Measurements from ENCODE around the gene ZSWIM8.
"Not testable (repeated sequence)": the region's sequence is repeated elsewhere in the genome, so short reads cannot be mapped to it uniquely, and the experiment has no call there.

ZSWIM8 gene

DNA sequence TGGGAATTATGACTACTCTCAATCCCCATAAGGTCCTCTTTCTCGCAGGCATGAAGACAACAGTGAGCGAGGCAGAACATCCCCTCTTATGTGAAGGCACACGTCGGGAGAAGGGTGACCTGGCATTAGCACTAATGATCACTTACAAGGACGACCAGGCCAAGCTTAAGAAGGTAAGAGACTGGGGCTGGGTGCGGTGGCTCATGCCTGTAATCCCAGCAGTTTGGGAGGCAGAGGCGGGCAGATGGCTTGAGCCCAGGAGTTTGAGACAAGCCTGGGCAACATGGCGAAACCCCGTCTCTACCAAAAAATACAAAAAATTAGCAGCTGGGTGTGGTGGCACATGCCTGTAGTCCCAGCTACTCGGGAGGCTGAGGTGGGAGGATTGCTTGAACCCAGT, 10.1 kb downstream of the ZSWIM8 start:
- H3K4me1 ChIP-seq (ENCODE audit: control insufficient read depth, insufficient read depth, low read length); H3K9me3 ChIP-seq (ENCODE audit: control insufficient read depth, low read length); H3K4me3 ChIP-seq (ENCODE audit: insufficient read depth, low read depth, low read length); H3K27me3 ChIP-seq (ENCODE audit: control insufficient read depth, insufficient read depth, low read length, poor library complexity, severe bottlenecking); H3K27ac ChIP-seq (ENCODE audit: insufficient read depth, low read depth, low read length, poor library complexity, severe bottlenecking): not testable (repeated sequence)
- WGBS, 2 experiments: 94 to 96% methylated on average over 10 of the region's 10 CpGs
- H3K36me3 ChIP-seq (ENCODE audit: control insufficient read depth, insufficient read depth, low read length): peaks cover 35% of the 10 kb centered on the region

DNA sequence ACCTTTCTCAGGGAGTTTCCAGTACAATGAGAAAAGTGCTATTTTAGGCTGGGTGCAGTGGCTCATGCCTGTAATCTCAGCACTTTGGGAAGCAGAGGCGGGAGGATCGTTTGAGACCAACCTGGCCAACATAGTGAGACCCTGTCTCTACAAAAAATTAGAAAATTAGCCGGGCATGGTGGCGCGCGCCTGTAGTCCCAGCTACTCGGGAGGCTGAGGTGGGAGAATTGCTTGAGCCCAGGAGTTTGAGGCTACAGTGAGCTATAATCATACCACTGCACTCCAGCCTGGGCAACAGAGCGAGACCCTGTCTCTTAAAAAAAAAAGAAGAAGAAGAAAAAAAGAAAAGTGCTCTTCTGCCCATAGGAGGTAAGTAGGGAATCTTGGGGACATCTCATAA, 10.6 kb downstream of the ZSWIM8 start:
- H3K27ac ChIP-seq (ENCODE audit: insufficient read depth, low read depth, low read length, poor library complexity, severe bottlenecking); H3K9me3 ChIP-seq (ENCODE audit: control insufficient read depth, low read length); H3K4me1 ChIP-seq (ENCODE audit: control insufficient read depth, insufficient read depth, low read length); H3K27me3 ChIP-seq (ENCODE audit: control insufficient read depth, insufficient read depth, low read length, poor library complexity, severe bottlenecking); H3K4me3 ChIP-seq (ENCODE audit: insufficient read depth, low read depth, low read length): not testable (repeated sequence)
- WGBS, 2 experiments: 93 to 97% methylated on average over 8 of the region's 8 CpGs
- H3K36me3 ChIP-seq (ENCODE audit: control insufficient read depth, insufficient read depth, low read length): peaks cover 30% of the 10 kb centered on the region

DNA sequence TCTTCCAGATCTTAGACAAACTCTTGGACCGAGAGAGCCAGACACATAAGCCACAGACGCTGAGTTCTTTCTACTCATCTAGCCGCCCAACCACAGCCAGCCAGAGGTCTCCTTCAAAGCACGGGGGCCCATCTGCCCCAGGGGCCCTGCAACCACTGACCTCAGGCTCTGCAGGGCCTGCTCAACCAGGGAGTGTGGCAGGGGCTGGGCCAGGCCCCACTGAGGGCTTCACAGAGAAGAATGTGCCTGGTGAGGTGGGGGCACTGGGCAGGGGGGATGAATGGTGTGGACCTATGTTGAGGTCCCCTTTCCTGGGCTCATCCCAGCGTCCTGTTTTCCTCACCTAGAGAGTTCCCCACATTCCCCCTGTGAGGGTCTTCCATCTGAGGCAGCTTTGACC, 11.4 kb downstream of the ZSWIM8 start:
- WGBS, 2 experiments: 92 to 93% methylated on average over 5 of the region's 5 CpGs
- peaks cover 28% of the 10 kb centered on the region for H3K36me3 ChIP-seq (ENCODE audit: control insufficient read depth, insufficient read depth, low read length)

DNA sequence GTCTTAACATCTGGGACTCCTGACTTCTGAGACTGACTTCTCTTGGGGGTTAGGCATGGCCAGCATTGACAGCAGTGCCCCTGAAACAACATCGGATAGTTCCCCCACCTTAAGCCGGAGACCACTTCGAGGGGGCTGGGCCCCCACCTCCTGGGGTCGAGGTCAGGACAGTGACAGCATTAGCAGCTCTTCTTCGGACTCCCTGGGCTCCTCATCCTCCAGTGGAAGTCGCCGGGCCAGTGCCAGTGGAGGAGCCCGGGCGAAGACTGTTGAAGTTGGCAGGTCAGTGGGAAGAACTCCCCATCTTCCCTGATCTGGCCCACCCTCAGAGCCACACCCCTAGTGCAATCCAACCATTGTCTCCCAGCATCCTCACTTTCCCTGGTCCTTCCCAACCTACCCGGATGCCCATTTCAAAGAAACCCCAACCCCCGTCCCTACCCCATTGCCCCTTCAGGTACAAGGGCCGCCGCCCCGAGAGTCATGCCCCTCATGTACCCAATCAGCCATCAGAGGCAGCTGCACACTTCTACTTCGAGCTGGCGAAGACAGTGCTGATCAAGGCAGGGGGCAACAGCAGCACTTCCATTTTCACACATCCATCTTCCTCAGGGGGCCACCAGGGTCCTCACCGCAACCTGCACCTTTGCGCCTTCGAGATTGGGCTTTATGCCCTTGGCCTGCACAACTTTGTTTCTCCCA, 12.1 kb downstream of the ZSWIM8 start:
- Histone ChIP-seq H3K27ac (ENCODE audit: insufficient read depth, low read depth, low read length, poor library complexity, severe bottlenecking) (no peak overlapping the region), H3K27me3 (ENCODE audit: control insufficient read depth, insufficient read depth, low read length, poor library complexity, severe bottlenecking) (no peaks in the 10 kb centered on the region), H3K4me1 (ENCODE audit: control insufficient read depth, insufficient read depth, low read length) (no peaks in the 10 kb centered on the region), H3K9me3 (ENCODE audit: control insufficient read depth, low read length) (no peaks in the 10 kb centered on the region), H3K36me3 (ENCODE audit: control insufficient read depth, insufficient read depth, low read length) (peaks cover 28% of the 10 kb centered on the region), H3K4me3 (ENCODE audit: insufficient read depth, low read depth, low read length) (no peak overlapping the region)
- WGBS, 2 experiments: 93 to 94% methylated on average over 19 of the region's 19 CpGs

More for the DNA sequence above, 11.4 kb downstream of the ZSWIM8 start:
- Histone ChIP-seq H3K9me3 (ENCODE audit: control insufficient read depth, low read length) (no peaks in the 10 kb centered on the region), H3K4me1 (ENCODE audit: control insufficient read depth, insufficient read depth, low read length) (no peaks in the 10 kb centered on the region), H3K4me3 (ENCODE audit: insufficient read depth, low read depth, low read length) (no peak overlapping the region), H3K27ac (ENCODE audit: insufficient read depth, low read depth, low read length, poor library complexity, severe bottlenecking) (no peak overlapping the region), H3K27me3 (ENCODE audit: control insufficient read depth, insufficient read depth, low read length, poor library complexity, severe bottlenecking) (no peaks in the 10 kb centered on the region)

DNA sequence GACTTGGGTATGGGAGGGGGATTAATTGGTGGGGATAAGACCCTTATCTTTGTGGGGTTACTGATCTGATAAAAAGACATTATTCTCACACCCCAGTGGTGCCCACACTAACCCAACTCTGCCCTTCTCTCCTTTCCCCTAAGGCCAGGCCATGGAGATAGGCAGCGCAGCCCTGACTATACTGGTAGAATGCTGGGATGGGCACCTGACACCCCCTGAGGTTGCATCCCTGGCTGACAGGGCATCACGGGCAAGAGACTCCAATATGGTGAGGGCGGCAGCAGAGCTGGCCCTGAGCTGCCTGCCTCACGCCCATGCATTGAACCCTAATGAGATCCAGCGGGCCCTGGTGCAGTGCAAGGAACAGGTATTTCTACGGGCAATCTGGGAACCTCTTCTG, 12.7 kb downstream of the ZSWIM8 start:
- peaks cover 28% of the 10 kb centered on the region for H3K36me3 ChIP-seq (ENCODE audit: control insufficient read depth, insufficient read depth, low read length)

DNA sequence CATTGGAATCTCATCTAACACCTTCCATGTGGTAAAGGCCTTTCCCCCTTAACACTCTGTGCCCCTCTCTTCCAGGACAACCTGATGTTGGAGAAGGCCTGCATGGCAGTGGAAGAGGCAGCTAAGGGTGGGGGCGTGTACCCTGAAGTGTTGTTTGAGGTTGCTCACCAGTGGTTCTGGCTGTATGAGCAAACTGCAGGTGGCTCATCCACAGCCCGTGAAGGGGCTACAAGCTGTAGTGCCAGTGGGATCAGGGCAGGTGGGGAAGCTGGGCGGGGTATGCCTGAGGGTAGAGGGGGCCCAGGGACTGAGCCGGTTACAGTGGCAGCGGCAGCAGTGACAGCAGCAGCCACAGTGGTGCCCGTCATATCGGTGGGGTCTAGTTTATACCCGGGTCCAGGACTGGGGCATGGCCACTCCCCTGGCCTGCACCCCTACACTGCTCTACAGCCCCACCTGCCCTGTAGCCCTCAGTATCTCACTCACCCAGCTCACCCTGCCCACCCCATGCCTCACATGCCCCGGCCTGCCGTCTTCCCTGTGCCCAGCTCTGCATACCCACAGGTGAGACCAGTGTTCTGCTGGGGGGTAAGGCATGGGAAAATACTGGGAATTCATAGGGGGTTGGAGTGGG, 13.6 kb downstream of the ZSWIM8 start:
- Histone ChIP-seq H3K9me3 (ENCODE audit: control insufficient read depth, low read length) (no peaks in the 10 kb centered on the region), H3K4me3 (ENCODE audit: insufficient read depth, low read depth, low read length) (no peak overlapping the region)

More for the DNA sequence above, 12.7 kb downstream of the ZSWIM8 start:
- WGBS, 2 experiments: 97 to 98% methylated on average over 6 of the region's 6 CpGs
- H3K4me1 ChIP-seq (ENCODE audit: control insufficient read depth, insufficient read depth, low read length): no peaks in the 10 kb centered on the region
- no peaks in the 10 kb centered on the region for H3K27me3 ChIP-seq (ENCODE audit: control insufficient read depth, insufficient read depth, low read length, poor library complexity, severe bottlenecking)
- H3K27ac ChIP-seq (ENCODE audit: insufficient read depth, low read depth, low read length, poor library complexity, severe bottlenecking): no peak overlapping the region
- H3K4me3 ChIP-seq (ENCODE audit: insufficient read depth, low read depth, low read length): no peak overlapping the region
- no peaks in the 10 kb centered on the region for H3K9me3 ChIP-seq (ENCODE audit: control insufficient read depth, low read length)

DNA sequence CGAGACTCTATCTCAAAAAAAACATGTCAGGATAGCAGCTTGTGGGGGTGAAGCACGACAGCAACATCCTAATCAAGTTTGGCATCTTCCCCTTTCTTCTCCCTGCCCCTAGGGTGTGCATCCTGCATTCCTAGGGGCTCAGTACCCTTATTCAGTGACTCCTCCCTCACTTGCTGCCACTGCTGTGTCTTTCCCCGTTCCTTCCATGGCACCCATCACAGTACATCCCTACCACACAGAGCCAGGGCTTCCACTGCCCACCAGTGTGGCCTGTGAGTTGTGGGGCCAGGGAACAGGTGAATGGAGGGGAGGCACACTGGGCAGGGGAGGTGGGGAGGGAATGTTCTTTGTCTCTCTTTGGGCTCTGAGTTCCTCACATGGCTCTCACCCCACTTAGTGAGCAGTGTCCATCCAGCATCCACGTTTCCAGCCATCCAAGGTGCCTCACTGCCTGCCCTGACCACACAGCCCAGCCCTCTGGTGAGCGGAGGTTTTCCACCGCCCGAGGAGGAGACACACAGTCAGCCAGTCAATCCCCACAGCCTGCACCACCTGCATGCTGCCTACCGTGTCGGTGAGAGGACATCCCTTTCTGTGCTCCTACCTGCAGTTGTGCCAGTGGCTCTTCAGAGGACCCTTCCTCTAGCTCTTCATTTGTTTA, 14.6 kb downstream of the ZSWIM8 start:
- Histone ChIP-seq H3K9me3 (ENCODE audit: control insufficient read depth, low read length) (no peaks in the 10 kb centered on the region), H3K4me1 (ENCODE audit: control insufficient read depth, insufficient read depth, low read length) (no peaks in the 10 kb centered on the region), H3K27me3 (ENCODE audit: control insufficient read depth, insufficient read depth, low read length, poor library complexity, severe bottlenecking) (no peaks in the 10 kb centered on the region), H3K27ac (ENCODE audit: insufficient read depth, low read depth, low read length, poor library complexity, severe bottlenecking) (no peak overlapping the region), H3K36me3 (ENCODE audit: control insufficient read depth, insufficient read depth, low read length) (peaks cover 27% of the 10 kb centered on the region), H3K4me3 (ENCODE audit: insufficient read depth, low read depth, low read length) (no peak overlapping the region)
- WGBS, 2 experiments: 90 to 92% methylated on average over 9 of the region's 9 CpGs

More for the DNA sequence above, 13.6 kb downstream of the ZSWIM8 start:
- 93 to 94% methylated on average over 9 to 10 of the region's 10 CpGs for WGBS, 2 experiments
- Histone ChIP-seq H3K4me1 (ENCODE audit: control insufficient read depth, insufficient read depth, low read length) (no peaks in the 10 kb centered on the region), H3K36me3 (ENCODE audit: control insufficient read depth, insufficient read depth, low read length) (peaks cover 29% of the 10 kb centered on the region), H3K27ac (ENCODE audit: insufficient read depth, low read depth, low read length, poor library complexity, severe bottlenecking) (no peak overlapping the region), H3K27me3 (ENCODE audit: control insufficient read depth, insufficient read depth, low read length, poor library complexity, severe bottlenecking) (no peaks in the 10 kb centered on the region)

DNA sequence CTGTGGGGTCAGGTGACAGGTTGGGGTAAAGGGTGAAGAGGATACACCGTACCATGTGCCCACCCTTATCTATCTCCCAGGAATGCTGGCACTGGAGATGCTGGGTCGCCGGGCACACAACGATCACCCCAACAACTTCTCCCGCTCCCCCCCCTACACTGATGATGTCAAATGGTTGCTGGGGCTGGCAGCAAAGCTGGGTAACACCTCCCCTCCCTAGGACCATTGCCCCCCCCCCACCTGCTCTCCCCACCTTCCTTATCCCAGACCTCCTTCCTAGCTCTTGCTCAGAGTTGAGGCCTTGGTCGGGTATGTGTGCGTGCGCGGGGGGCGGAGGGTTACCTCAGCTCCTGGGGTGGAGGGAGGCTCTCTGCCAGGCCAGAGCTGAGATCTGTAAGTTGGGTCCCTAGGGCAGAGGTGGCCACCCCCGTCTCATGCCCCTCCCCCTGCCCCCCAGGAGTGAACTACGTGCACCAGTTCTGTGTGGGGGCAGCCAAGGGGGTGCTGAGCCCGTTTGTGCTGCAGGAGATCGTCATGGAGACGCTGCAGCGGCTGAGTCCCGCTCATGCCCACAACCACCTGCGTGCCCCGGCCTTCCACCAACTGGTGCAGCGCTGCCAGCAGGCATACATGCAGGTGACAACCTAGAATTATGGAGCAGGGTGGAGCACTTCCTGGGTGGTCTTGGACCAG, 15.3 kb downstream of the ZSWIM8 start:
- H3K4me1 ChIP-seq (ENCODE audit: control insufficient read depth, insufficient read depth, low read length): no peaks in the 10 kb centered on the region
- H3K4me3 ChIP-seq (ENCODE audit: insufficient read depth, low read depth, low read length): no peak overlapping the region
- no peaks in the 10 kb centered on the region for H3K27me3 ChIP-seq (ENCODE audit: control insufficient read depth, insufficient read depth, low read length, poor library complexity, severe bottlenecking)
- H3K36me3 ChIP-seq (ENCODE audit: control insufficient read depth, insufficient read depth, low read length): peaks cover 30% of the 10 kb centered on the region
- H3K27ac ChIP-seq (ENCODE audit: insufficient read depth, low read depth, low read length, poor library complexity, severe bottlenecking): no peak overlapping the region
- 93 to 94% methylated on average over 20 of the region's 20 CpGs for WGBS, 2 experiments
- no peaks in the 10 kb centered on the region for H3K9me3 ChIP-seq (ENCODE audit: control insufficient read depth, low read length)

DNA sequence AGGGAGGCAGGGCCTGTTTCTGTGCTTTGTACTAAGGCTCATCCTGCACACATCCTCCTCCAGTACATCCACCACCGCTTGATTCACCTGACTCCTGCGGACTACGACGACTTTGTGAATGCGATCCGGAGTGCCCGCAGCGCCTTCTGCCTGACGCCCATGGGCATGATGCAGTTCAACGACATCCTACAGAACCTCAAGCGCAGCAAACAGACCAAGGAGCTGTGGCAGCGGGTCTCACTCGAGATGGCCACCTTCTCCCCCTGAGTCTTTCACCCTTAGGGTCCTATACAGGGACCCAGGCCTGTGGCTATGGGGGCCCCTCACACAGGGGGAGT, 15.8 kb downstream of the ZSWIM8 start:
- H3K9me3 ChIP-seq (ENCODE audit: control insufficient read depth, low read length): no peaks in the 10 kb centered on the region
- H3K36me3 ChIP-seq (ENCODE audit: control insufficient read depth, insufficient read depth, low read length): peaks cover 35% of the 10 kb centered on the region
- no peaks in the 10 kb centered on the region for H3K27me3 ChIP-seq (ENCODE audit: control insufficient read depth, insufficient read depth, low read length, poor library complexity, severe bottlenecking)
- no peak overlapping the region for H3K27ac ChIP-seq (ENCODE audit: insufficient read depth, low read depth, low read length, poor library complexity, severe bottlenecking)
- H3K4me1 ChIP-seq (ENCODE audit: control insufficient read depth, insufficient read depth, low read length): no peaks in the 10 kb centered on the region
- 93 to 95% methylated on average over 13 of the region's 13 CpGs for WGBS, 2 experiments
- H3K4me3 ChIP-seq (ENCODE audit: insufficient read depth, low read depth, low read length): no peak overlapping the region

Data from ectodermal cell (in vitro differentiated cells).